Upper lobe of right lung (tissue), 1 donor: Measurements from ENCODE around the gene GPR137. TPM values are rescaled to one million over a fixed set of nuclear protein-coding genes. Genes with fewer than 3 reads are reported as not detected.
A peak's percentile ranks its signal among the peaks of the same experiment; 100 is the strongest.

Experiments used
- ATAC-seq: fragments of 200-7000 bp; cut with Tn5 transposase; one replicate; pipeline ENCODE4 v1.9.1; 2020; ENCODE audit warnings: mild to moderate bottlenecking, moderate library complexity
- DNase-seq: peaks from one replicate; pipeline ENCODE4 v3.0.0-alpha.2; 2020
- H3K27ac ChIP-seq: fragments of 200-600 bp; one replicate; pipeline ENCODE4 v1.8.0; 2022
- H3K27me3 ChIP-seq: fragments of 200-600 bp; one replicate; pipeline ENCODE4 v1.8.0; 2022; ENCODE audit warnings: mild to moderate bottlenecking
- H3K36me3 ChIP-seq: fragments of 200-600 bp; one replicate; pipeline ENCODE4 v1.8.0; 2022
- H3K4me1 ChIP-seq: fragments of 200-600 bp; one replicate; pipeline ENCODE4 v1.8.0; 2022
- H3K4me3 ChIP-seq: fragments of 200-600 bp; one replicate; pipeline ENCODE4 v1.8.0; 2022; ENCODE audit warnings: mild to moderate bottlenecking
- H3K9me3 ChIP-seq: fragments of 200-600 bp; one replicate; pipeline ENCODE4 v1.8.0; 2022
- CTCF ChIP-seq: fragments of 200-600 bp; IDR thresholded peaks from one replicate; pipeline ENCODE4 v1.8.0; 2022; ENCODE audit warnings: antibody characterized with exemption
- intact Hi-C: fragments of 100-400 bp; cut with DNase I; formaldehyde crosslinking; loops from one replicate; pipeline ENCODE4 v1.11.0; 2022
- total RNA-seq: library from RNA; stranded (reverse); fragmentation: NEBNext Ultra II Directional; extraction: Animal tissue kit (Norgen Biotek cat#: 25700); gene quantifications from one replicate; pipeline ENCODE4 v1.2.1, GENCODE V29; 2021
- donor health status: DM: no; HTN: yes; CAD: no; lungs with severe emphysema.

GPR137 gene
- total RNA-seq, 1 donor from 2014 or later = 38.6 TPM

GRCh38 chr11:64263947-64264317, 21.7 kb upstream of the GPR137 start:
- H3K4me1 ChIP-seq = peaks cover 20% of the 10 kb centered on the region
- DNase-seq = no peak
- ATAC-seq = no peak
- TF ChIP-seq CTCF = no peak
- intact Hi-C loops = no loop called here
- no peaks in the 10 kb centered on the region for H3K9me3 ChIP-seq
- no peaks in the 10 kb centered on the region for H3K27me3 ChIP-seq
- no peak overlapping the region for H3K4me3 ChIP-seq
- no peak overlapping the region for H3K27ac ChIP-seq
- peaks cover 61% of the 10 kb centered on the region for H3K36me3 ChIP-seq

GRCh38 chr11:64264371-64264852, 21.2 kb upstream of the GPR137 start:
- intact Hi-C loops = no loop called here
- H3K27me3 ChIP-seq = no peaks in the 10 kb centered on the region
- peaks cover 56% of the 10 kb centered on the region for H3K36me3 ChIP-seq
- no peak overlapping the region for H3K4me3 ChIP-seq
- H3K9me3 ChIP-seq = no peaks in the 10 kb centered on the region
- TF ChIP-seq CTCF = no peak
- DNase-seq (no peak), ATAC-seq (no peak)
- H3K27ac ChIP-seq = no peak overlapping the region
- peaks cover 20% of the 10 kb centered on the region for H3K4me1 ChIP-seq

GRCh38 chr11:64265176-64266160, 20.2 kb upstream of the GPR137 start:
- Histone ChIP-seq H3K27me3 (no peaks in the 10 kb centered on the region), H3K27ac (no peak overlapping the region), H3K4me3 (no peak overlapping the region), H3K9me3 (no peaks in the 10 kb centered on the region), H3K36me3 (peaks cover 54% of the 10 kb centered on the region), H3K4me1 (peaks cover 20% of the 10 kb centered on the region)
- ATAC-seq (no peak), DNase-seq (no peak)
- intact Hi-C loops = no loop called here
- no peak for TF ChIP-seq CTCF

GRCh38 chr11:64266339-64266738, 19.3 kb upstream of the GPR137 start:
- no peak for ATAC-seq
- Histone ChIP-seq H3K27ac (peak overlapping the region; percentile 92), H3K36me3 (peaks cover 49% of the 10 kb centered on the region), H3K4me1 (peaks cover 20% of the 10 kb centered on the region), H3K9me3 (no peaks in the 10 kb centered on the region), H3K4me3 (no peak overlapping the region), H3K27me3 (no peaks in the 10 kb centered on the region)
- no peak for DNase-seq
- TF ChIP-seq CTCF = no peak
- intact Hi-C loops = no loop called here

DNA sequence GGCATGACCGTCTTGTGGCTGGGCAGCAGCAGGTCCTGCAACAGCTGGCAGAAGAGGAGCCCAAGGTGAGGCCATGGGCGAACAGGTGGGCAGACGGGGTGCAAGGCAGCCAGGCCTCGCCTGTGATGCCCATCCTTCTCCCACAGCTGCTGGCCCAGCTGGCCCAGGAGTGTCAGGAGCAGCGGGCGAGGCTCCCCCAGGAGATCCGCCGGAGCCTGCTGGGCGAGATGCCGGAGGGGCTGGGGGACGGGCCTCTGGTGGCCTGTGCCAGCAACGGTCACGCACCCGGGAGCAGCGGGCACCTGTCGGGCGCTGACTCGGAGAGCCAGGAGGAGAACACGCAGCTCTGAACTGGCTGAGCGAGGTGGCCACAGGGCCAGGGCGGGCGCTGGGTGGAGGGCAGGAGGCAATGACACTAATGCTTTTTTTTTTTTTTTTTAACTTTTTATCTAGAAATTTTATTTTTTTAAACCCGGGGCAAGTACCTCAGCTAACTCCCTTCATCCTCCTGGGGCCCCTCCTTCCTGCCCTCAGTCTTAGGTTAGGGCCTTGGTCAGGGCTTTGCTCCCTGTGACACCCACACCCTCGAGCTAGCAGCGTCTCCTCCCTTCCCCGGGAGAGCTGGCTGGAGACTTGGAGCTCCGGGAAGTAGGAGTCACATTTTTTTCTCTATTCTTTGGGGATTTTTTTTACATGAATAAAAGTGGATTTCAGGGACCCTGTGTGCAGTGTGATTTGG, 18.3 kb upstream of the GPR137 start:
- H3K27me3 ChIP-seq = no peaks in the 10 kb centered on the region
- ATAC-seq (no peak), DNase-seq (no peak)
- H3K36me3 ChIP-seq = peaks cover 38% of the 10 kb centered on the region
- H3K9me3 ChIP-seq = no peaks in the 10 kb centered on the region
- TF ChIP-seq CTCF = no peak
- peak overlapping the region; percentile 92 for H3K27ac ChIP-seq
- intact Hi-C loops = no loop called here
- H3K4me3 ChIP-seq = peak overlapping the region; percentile 73
- peaks cover 26% of the 10 kb centered on the region for H3K4me1 ChIP-seq
